Brain microvascular endothelial cell (primary cell): ENCODE data around the gene ALDH4A1.

Source experiments
- DNase-seq: peaks from one replicate; pipeline ENCODE4 v3.0.0-alpha.2; 2020
- H3K27ac ChIP-seq: fragments of 250-450 bp; sonication (Bioruptor Pico); 2 replicates; pipeline ENCODE4 v1.5.1; 2020; ENCODE audit warnings: mild to moderate bottlenecking, moderate library complexity
- H3K27me3 ChIP-seq: fragments of 250-450 bp; sonication (Bioruptor Pico); replicated peaks from 2 replicates; pipeline ENCODE4 v1.5.1; 2020; ENCODE audit warnings: mild to moderate bottlenecking
- H3K36me3 ChIP-seq: fragments of 250-450 bp; sonication (Bioruptor Pico); replicated peaks from 2 replicates; pipeline ENCODE4 v1.5.1; 2020; ENCODE audit warnings: mild to moderate bottlenecking
- H3K4me3 ChIP-seq: 2 replicates; pipeline ENCODE4 v1.5.1; 2011; ENCODE audit warnings: low read depth, mild to moderate bottlenecking, control low read depth, low read length, moderate library complexity
- in situ Hi-C: cut with HindIII; loops from 2 replicates; pipeline ENCODE4 v1.10.0; 2017; ENCODE audit warnings: low sequenced_read_pairs, low pct_ligation_motif_present
- TF ChIP-seq, protein P1 (sequence below): IDR thresholded peaks from 2 replicates; pipeline ENCODE4 v1.5.1; 2011; ENCODE audit warnings: low read depth, mild to moderate bottlenecking, moderate library complexity, low read length, control low read depth, inconsistent platforms; ENCODE audit errors: missing control alignments

Gene ALDH4A1

DNA sequence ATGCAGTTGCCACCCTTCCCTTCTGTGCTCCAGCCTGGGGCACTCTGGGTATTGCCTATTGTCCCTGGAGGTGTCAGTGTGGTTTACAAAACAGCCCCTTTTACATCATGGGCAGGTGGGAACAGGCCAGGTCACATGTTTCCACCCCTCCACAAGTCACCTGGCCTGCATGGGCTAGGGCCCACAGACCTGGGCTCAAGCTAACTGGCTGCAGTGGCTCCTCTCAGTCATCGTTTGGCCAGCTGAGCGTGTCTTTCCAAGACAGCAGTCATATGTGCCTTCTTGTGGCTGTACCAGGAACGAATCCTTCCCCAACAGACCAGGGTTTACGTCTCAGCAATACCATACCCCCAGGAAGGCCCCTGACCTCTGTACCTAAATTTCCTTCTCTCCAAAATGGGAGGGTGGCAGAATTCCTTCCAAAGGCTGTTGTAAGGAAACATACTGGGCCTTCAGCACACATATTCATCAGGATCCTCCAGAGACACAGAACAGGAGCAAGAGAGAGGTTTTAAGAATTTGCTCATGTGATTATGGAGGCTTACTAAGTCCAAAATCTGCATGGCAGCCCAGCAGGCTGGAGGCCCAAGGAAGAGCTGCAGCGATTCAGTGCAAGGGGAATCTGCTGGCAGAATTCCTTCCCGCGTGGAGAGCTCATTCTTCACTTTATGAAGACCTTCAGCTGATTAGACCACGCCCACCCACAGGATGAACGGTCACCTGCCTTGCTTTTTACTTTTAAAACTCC is 32.3 kb downstream of the ALDH4A1 start:
- H3K4me3 ChIP-seq: no peak overlapping the region
- in situ Hi-C loops: no loop called here
- TF ChIP-seq, protein P1, sequence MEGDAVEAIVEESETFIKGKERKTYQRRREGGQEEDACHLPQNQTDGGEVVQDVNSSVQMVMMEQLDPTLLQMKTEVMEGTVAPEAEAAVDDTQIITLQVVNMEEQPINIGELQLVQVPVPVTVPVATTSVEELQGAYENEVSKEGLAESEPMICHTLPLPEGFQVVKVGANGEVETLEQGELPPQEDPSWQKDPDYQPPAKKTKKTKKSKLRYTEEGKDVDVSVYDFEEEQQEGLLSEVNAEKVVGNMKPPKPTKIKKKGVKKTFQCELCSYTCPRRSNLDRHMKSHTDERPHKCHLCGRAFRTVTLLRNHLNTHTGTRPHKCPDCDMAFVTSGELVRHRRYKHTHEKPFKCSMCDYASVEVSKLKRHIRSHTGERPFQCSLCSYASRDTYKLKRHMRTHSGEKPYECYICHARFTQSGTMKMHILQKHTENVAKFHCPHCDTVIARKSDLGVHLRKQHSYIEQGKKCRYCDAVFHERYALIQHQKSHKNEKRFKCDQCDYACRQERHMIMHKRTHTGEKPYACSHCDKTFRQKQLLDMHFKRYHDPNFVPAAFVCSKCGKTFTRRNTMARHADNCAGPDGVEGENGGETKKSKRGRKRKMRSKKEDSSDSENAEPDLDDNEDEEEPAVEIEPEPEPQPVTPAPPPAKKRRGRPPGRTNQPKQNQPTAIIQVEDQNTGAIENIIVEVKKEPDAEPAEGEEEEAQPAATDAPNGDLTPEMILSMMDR: no peak
- H3K36me3 ChIP-seq: no peaks in the 10 kb centered on the region
- no peak for DNase-seq
- no peaks in the 10 kb centered on the region for H3K27me3 ChIP-seq
- no peak overlapping the region for H3K27ac ChIP-seq

DNA sequence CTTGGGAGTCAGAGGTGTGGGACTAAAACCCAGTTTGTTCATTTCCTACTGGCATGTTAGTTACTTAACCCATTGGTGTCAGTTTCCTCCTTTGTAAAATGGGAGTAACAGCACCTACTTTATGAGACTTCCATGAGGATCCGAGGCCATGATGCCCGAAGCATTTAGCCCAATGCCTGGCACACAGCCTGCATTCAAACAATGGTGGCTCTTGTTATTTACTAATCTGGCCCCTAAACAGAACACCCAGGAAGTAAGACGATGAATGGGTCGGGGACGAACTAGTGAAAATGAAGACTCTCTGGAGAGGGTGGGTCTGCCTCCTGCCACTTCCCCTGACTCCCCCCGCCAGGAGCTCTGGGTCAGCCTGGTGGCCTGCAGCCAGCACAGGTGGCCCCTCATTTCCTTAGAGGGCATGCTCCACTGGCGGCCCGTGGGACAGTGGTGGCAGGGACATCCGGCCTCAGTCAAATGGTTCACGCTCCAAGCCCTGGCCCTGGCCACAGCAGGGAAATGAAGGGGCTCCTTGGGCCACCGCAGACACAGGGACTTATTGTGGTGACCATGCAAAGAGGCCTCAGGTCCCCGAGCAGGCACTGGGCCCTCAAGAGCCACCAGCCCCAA is 33.4 kb downstream of the ALDH4A1 start:
- no peak overlapping the region for H3K4me3 ChIP-seq
- H3K27me3 ChIP-seq: no peaks in the 10 kb centered on the region
- TF ChIP-seq, protein P1: no peak
- in situ Hi-C loops: no loop called here
- no peak overlapping the region for H3K27ac ChIP-seq
- no peaks in the 10 kb centered on the region for H3K36me3 ChIP-seq
- no peak for DNase-seq

- Histone ChIP-seq H3K4me3 (no peak overlapping the region), H3K27ac (no peak overlapping the region), H3K27me3 (no peaks in the 10 kb centered on the region), H3K36me3 (no peaks in the 10 kb centered on the region)
- in situ Hi-C loops: no loop called here
- no peak for DNase-seq
- TF ChIP-seq, protein P1: no peak
Measured at GRCh38 chr1:18868354-18868753, 34.0 kb downstream of the ALDH4A1 start.

DNA sequence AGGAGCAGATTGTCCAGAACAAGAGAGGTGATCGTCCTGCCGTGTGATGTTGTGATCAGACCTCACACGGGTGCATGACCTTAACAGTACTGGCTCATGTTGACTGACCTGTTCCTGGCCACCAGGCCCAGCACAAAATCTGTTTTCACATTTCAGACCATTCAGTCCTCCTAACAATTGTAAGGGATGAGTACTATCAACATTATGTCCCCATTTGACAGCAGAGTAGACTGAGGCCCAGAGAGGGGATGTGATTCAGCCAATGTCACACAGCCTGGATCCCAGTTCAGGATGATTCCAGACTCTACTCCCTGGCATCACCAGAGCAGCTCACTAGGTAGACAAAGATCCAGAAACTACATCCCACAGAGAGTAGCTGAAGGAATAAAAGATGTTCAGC is 35.5 kb downstream of the ALDH4A1 start:
- Histone ChIP-seq H3K36me3 (no peaks in the 10 kb centered on the region), H3K4me3 (no peak overlapping the region), H3K27ac (no peak overlapping the region), H3K27me3 (no peaks in the 10 kb centered on the region)
- in situ Hi-C loops: no loop called here
- no peak for DNase-seq
- TF ChIP-seq, protein P1: no peak

DNA sequence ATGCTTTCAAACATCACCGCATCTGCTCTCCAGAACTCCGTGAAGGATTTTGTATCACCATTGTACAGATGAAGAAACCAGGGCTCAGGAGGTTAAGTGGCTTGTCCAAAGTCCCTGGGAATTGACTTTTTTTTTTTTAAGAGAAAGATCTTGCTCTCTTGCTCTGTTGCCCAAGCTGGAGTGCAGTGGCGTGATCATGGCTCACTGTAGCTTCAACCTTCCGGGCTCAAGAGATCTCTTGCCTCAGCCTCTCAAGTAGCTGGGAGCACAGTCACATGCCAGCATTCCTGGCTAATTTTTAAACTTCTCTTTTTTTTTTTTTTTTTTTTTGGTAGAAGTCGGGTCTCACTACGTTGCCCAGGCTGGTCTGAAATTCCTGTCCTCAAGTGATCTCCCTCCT is 36.0 kb downstream of the ALDH4A1 start:
- in situ Hi-C loops: no loop called here
- no peak overlapping the region for H3K27ac ChIP-seq
- no peak for DNase-seq
- no peaks in the 10 kb centered on the region for H3K27me3 ChIP-seq
- TF ChIP-seq, protein P1: no peak
- no peaks in the 10 kb centered on the region for H3K36me3 ChIP-seq
- H3K4me3 ChIP-seq: no peak overlapping the region

- no peaks in the 10 kb centered on the region for H3K36me3 ChIP-seq
- DNase-seq: no peak
- H3K27ac ChIP-seq: no peak overlapping the region
- H3K27me3 ChIP-seq: no peaks in the 10 kb centered on the region
- TF ChIP-seq, protein P1: no peak
- in situ Hi-C loops: no loop called here
- no peak overlapping the region for H3K4me3 ChIP-seq
Measured at GRCh38 chr1:18865176-18865575, 37.2 kb downstream of the ALDH4A1 start.
